ENCODE results near the gene TASP1.

GRCh38 chr20:13455713-13456112 is 183.0 kb downstream of the TASP1 start:
- TF ChIP-seq POLR2A (IDR thresholded peaks at IDR 0.05; ENCODE audit: low read depth, low read length) (no peak), POLR2AphosphoS5 (IDR thresholded peaks at IDR 0.05; ENCODE audit: low read depth, low read length) (no peak)

Measured in GM12892 (cell line).